Esophagus muscularis mucosa (tissue), 4 donors: Measurements from ENCODE around the gene EBF3.

Experiments used
- CTCF ChIP-seq, 3 experiments: fragments of 200-600 bp in 2 of 3; fragments of 450-650 bp in 1 of 3; sonication (generic) in 2 of 3; IDR thresholded peaks; one replicate each; pipeline ENCODE4 v1.5.1; 2017 to 2019; ENCODE audit warnings: antibody characterized with exemption in 3 of 3, mild to moderate bottlenecking in 2 of 3, moderate library complexity in 1 of 3
- EP300 ChIP-seq: sonication (generic); formaldehyde crosslinking; IDR thresholded peaks from one replicate; pipeline ENCODE4 v1.6.1; 2017; ENCODE audit warnings: antibody characterized with exemption
- POLR2A ChIP-seq: fragments of 450-650 bp; IDR thresholded peaks from one replicate; pipeline ENCODE4 v1.6.1; 2017; ENCODE audit warnings: antibody characterized with exemption, moderate library complexity, mild to moderate bottlenecking, low read depth
- POLR2AphosphoS5 ChIP-seq, 2 donors: sonication (generic); formaldehyde crosslinking; IDR thresholded peaks; one replicate each; pipeline ENCODE4 v1.6.1; 2017; ENCODE audit warnings: antibody characterized with exemption in 2 of 2

GRCh38 chr10:129918836-129919235 is 45.2 kb downstream of the EBF3 start:
- no peak for TF ChIP-seq CTCF (IDR thresholded peaks at IDR 0.05)
- TF ChIP-seq POLR2AphosphoS5 (IDR thresholded peaks at IDR 0.05) = no peak
- no peak for TF ChIP-seq POLR2A
- no peak for TF ChIP-seq EP300
